ENCODE data around the gene NFASC. TPM values are rescaled to one million over a fixed set of nuclear protein-coding genes. Genes with fewer than 3 reads are reported as not detected.

Gene NFASC
- total and polyA plus RNA-seq, 3 donors from 2014 or later, result 9.9 to 13.9 (median 10.2) TPM

DNA sequence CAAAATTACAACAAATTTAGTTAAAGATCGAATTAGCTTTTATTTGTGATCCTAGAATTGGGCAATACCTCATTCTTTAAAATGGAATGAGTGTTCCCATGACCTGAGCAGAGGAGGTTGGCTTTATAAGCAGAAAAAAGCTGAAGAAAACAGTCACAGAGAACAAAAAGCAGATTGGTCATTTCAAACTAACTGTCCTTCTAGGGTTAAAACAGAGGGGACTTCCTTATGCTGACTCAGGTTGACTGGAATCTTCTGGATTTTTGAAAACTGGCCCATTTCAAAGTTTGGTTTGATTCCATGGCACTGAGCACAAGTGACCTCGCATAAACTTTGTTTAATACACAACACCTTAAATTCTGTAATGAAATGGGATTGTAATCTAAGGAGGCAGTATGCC, 17.6 kb downstream of the NFASC start:
- H3K4me3 ChIP-seq, result no peak overlapping the region
- WGBS, 2 donors, result 69 to 73% methylated on average over 2 of the region's 2 CpGs
- no peaks in the 10 kb centered on the region for H3K27me3 ChIP-seq
- H3K27ac ChIP-seq, result no peak overlapping the region
- H3K4me1 ChIP-seq, result peaks cover 5% of the 10 kb centered on the region
- H3K9me3 ChIP-seq, result no peaks in the 10 kb centered on the region
- no peaks in the 10 kb centered on the region for H3K36me3 ChIP-seq (ENCODE audit: low read depth, missing control alignments)
- no peak for DNase-seq
- TF ChIP-seq POLR2A (IDR thresholded peaks at IDR 0.05), result no peak
- TF ChIP-seq, protein P1, sequence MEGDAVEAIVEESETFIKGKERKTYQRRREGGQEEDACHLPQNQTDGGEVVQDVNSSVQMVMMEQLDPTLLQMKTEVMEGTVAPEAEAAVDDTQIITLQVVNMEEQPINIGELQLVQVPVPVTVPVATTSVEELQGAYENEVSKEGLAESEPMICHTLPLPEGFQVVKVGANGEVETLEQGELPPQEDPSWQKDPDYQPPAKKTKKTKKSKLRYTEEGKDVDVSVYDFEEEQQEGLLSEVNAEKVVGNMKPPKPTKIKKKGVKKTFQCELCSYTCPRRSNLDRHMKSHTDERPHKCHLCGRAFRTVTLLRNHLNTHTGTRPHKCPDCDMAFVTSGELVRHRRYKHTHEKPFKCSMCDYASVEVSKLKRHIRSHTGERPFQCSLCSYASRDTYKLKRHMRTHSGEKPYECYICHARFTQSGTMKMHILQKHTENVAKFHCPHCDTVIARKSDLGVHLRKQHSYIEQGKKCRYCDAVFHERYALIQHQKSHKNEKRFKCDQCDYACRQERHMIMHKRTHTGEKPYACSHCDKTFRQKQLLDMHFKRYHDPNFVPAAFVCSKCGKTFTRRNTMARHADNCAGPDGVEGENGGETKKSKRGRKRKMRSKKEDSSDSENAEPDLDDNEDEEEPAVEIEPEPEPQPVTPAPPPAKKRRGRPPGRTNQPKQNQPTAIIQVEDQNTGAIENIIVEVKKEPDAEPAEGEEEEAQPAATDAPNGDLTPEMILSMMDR (IDR thresholded peaks at IDR 0.05), result no peak
- intact Hi-C loops (cut with DNase I; ENCODE audit: low total_unique reads), result no loop called here

DNA sequence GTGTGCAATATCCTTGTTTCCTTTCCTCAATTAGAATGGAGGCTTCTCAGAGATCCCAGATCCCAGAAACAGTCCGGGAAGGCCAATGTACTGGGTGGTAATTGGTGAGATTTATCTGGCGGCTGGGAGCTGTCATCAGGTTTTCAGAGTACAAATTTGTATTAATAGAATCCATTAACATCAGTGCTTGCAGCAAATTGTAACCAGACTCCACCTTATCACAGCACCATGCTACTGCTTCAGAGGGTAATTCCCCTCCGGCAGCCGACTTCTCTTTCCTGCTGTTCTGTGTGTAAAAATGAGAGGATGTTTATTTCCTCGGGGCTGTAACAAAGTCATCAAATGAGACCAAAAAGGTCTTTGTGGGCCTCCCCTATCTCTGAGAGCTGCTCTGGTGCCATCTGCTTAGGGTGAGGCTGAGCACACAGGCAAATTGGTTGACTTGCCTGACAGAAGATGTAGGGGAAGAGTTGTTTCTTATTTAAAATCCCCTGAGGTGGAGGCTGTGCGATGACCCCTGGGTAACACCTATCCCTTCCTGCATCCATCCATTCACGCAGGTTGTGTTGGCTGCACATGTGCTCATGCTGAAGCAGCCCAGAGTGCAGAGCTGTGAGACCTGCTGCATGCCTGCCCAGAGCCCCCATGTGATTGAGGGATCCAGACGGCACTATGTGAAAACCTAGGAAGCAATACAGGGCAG, 19.2 kb downstream of the NFASC start:
- peaks cover 5% of the 10 kb centered on the region for H3K4me1 ChIP-seq
- no peaks in the 10 kb centered on the region for H3K27me3 ChIP-seq
- H3K9me3 ChIP-seq, result no peaks in the 10 kb centered on the region
- no peak for DNase-seq
- 58 to 68% methylated on average over 7 to 8 of the region's 8 CpGs for WGBS, 2 donors
- no peak for TF ChIP-seq POLR2A (IDR thresholded peaks at IDR 0.05)
- TF ChIP-seq, protein P1 (IDR thresholded peaks at IDR 0.05), result no peak
- intact Hi-C loops (cut with DNase I; ENCODE audit: low total_unique reads), result no loop called here
- no peak overlapping the region for H3K27ac ChIP-seq
- H3K36me3 ChIP-seq (ENCODE audit: low read depth, missing control alignments), result no peaks in the 10 kb centered on the region
- no peak overlapping the region for H3K4me3 ChIP-seq

DNA sequence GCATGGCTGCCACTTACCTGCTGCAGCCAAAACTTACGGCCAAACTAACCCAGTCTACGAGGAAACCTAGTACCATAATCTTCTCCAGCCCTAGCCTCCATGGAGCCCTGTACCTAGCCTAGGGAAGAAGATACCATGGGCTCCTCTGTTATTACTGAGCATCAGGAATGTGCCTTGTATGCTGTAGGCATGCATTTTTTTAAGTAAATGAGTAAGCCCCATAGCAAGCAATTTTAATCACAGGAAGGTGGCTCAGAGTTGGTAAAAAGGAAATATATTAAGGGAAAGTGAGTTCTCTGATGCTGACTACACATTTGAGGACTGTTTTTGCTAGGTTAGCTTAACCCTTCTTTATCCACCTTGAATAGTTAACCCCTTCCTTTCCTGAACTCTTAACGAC, 21.2 kb downstream of the NFASC start:
- Histone ChIP-seq H3K4me3 (no peak overlapping the region), H3K27ac (no peak overlapping the region), H3K4me1 (no peaks in the 10 kb centered on the region), H3K36me3 (ENCODE audit: low read depth, missing control alignments) (no peaks in the 10 kb centered on the region), H3K27me3 (no peaks in the 10 kb centered on the region), H3K9me3 (no peaks in the 10 kb centered on the region)
- DNase-seq, result no peak
- intact Hi-C loops (cut with DNase I; ENCODE audit: low total_unique reads), result no loop called here
- 92% methylated on average over 3 of the region's 3 CpGs for WGBS, 2 donors
- TF ChIP-seq, protein P1 (IDR thresholded peaks at IDR 0.05), result no peak
- TF ChIP-seq POLR2A (IDR thresholded peaks at IDR 0.05), result no peak

DNA sequence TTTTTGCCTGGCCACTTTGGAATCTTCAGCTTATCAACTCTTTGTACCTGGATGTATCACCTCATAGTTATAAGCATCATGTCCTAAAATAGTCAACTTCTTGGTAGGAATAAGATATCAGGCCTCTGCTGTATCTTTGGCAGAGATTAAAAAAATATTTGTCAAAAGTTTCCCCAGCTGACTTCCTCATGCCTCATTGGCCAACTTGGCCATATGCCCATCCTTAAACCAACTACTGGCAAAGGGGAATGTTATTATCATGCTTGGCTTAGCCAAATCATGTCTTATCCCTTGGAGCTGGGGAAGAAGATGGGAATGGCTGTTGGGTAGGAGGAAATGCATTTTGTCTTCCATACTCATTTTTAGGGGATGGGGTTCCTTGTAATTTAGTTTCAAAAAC, 23.4 kb downstream of the NFASC start:
- Histone ChIP-seq H3K9me3 (no peaks in the 10 kb centered on the region), H3K27me3 (no peaks in the 10 kb centered on the region), H3K36me3 (ENCODE audit: low read depth, missing control alignments) (no peaks in the 10 kb centered on the region), H3K27ac (no peak overlapping the region), H3K4me3 (no peak overlapping the region), H3K4me1 (no peaks in the 10 kb centered on the region)
- DNase-seq, result no peak
- intact Hi-C loops (cut with DNase I; ENCODE audit: low total_unique reads), result no loop called here
- TF ChIP-seq POLR2A (IDR thresholded peaks at IDR 0.05), result no peak
- TF ChIP-seq, protein P1 (IDR thresholded peaks at IDR 0.05), result no peak

DNA sequence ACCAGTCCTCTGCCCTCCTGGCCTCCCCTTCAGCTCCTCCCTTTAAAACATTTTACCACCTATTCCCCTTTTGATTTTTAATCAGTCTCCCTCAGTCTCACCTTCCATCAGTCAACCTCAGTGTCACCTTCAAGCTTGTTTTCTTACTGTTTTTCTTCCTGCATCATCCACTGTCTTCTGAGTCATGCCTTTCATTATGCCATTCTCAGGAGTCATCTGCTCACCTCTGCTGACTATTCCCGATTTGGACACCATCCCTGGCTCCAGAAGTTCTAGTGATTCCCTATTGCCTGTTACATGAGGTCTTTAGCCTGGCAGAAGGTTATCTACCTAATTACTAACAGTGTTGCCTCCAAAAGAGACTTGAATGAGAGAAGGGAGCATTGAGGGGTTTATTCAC, 23.9 kb downstream of the NFASC start:
- Histone ChIP-seq H3K36me3 (ENCODE audit: low read depth, missing control alignments) (no peaks in the 10 kb centered on the region), H3K4me1 (no peaks in the 10 kb centered on the region), H3K4me3 (no peak overlapping the region), H3K27me3 (no peaks in the 10 kb centered on the region), H3K9me3 (no peaks in the 10 kb centered on the region), H3K27ac (no peak overlapping the region)
- no peak for DNase-seq
- intact Hi-C loops (cut with DNase I; ENCODE audit: low total_unique reads), result no loop called here
- no peak for TF ChIP-seq POLR2A (IDR thresholded peaks at IDR 0.05)
- TF ChIP-seq, protein P1 (IDR thresholded peaks at IDR 0.05), result no peak
- 78 to 81% methylated on average over 1 of the region's 1 CpG for WGBS, 2 donors

Data from testis (tissue), 3 donors.